H1 (cell line): ENCODE data around the gene CUL2. TPM values are rescaled to one million over a fixed set of nuclear protein-coding genes. Genes with fewer than 3 reads are reported as not detected.

ENCODE experiments used
- ASH2L ChIP-seq: fragments of 200-600, 300-600 bp; sonication (generic); IDR thresholded peaks from one replicate; pipeline ENCODE4 v1.7.1; 2017; ENCODE audit warnings: low read length
- EZH2 ChIP-seq: fragments of 200-600 bp; sonication (generic); IDR thresholded peaks from 2 replicates; pipeline ENCODE4 v1.7.1; 2012; ENCODE audit warnings: low read depth, mild to moderate bottlenecking, moderate library complexity, low read length, inconsistent platforms; ENCODE audit not compliant: severe bottlenecking
- FOSL1 ChIP-seq: IDR thresholded peaks from 2 replicates; pipeline ENCODE4 v1.6.1; 2011; ENCODE audit warnings: mild to moderate bottlenecking, low read depth, low read length, moderate library complexity; ENCODE audit not compliant: insufficient read depth
- NRF1 ChIP-seq: IDR thresholded peaks from 2 replicates; pipeline ENCODE4 v1.6.1; 2011; ENCODE audit warnings: mild to moderate bottlenecking, low read depth, low read length, improper control_type of control experiment
- SIN3A ChIP-seq, 2 experiments: IDR thresholded peaks in 1 of 2; conservative IDR thresholded peaks in 1 of 2; 2 replicates each; pipeline ENCODE4 v1.6.1; 2011 to 2012; ENCODE audit warnings: low read length in 2 of 2, improper control_type of control experiment in 1 of 2, low read depth in 1 of 2, mild to moderate bottlenecking in 1 of 2
- TAF1 ChIP-seq: IDR thresholded peaks from 2 replicates; pipeline ENCODE4 v1.6.1; 2011; ENCODE audit warnings: mild to moderate bottlenecking, low read depth, low read length
- TAF7 ChIP-seq: optimal IDR thresholded peaks from 2 replicates; pipeline ENCODE3; 2011; ENCODE audit warnings: low read depth, mild to moderate bottlenecking, inconsistent platforms, low read length, moderate library complexity, borderline replicate concordance
- polyA plus RNA-seq, 7 experiments: library from polyadenylated mRNA; depleted of rRNA in 3 of 7; stranded (reverse) in 5 of 7; unstranded in 2 of 7; fragments of >200 nt in 5 of 7; fragments of 200-250 nt in 2 of 7; gene quantifications; 1 replicate in 5 of 7; 2 replicates in 1 of 7; 4 replicates in 1 of 7; pipeline versions ENCODE4 v1.2.1 to v1.2.3, GENCODE V29; 2011 to 2013; ENCODE audit warnings: missing spikeins in 2 of 7, mixed read lengths in 2 of 7
- total RNA-seq: library from RNA; stranded (reverse); fragmentation: NEBNext Ultra II Directional; extraction: Animal tissue kit (Norgen Biotek cat#: 25700); gene quantifications from 2 replicates; pipeline ENCODE4 v1.2.1, GENCODE V29; 2021

The CUL2 gene
- total and polyA plus RNA-seq, 2 of the 8 experiments (the other 6 are each of a cell fraction or from before 2014, with no cell fraction given): 10.2 to 43.1 TPM

DNA sequence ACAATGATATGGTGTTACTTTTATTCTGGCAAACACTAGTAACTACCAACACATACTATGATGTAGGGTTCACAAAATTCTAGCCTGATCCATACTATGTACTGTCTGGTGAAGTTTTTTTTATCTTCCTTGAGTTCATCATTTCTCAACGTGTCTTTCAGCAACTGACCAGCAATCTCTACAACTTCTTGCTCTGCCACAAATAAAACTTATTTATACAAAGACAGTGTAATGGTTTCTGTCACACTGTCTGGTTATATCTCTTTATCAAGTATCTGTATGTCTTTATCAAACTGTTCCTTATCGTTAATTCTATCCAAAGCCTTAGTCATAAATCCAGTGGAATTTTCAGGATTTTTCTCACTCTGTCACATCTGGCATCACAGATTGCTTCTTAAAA is 69.7 kb downstream of the CUL2 start (continued):
- TF ChIP-seq SIN3A (conservative IDR thresholded peaks at IDR 0.05 in 1 of 2, IDR thresholded peaks at IDR 0.05 in 1 of 2; ENCODE audit: low read depth in 1 of 2, low read length in 2 of 2) (no peak), TAF7 (no peak), EZH2 (no peak), ASH2L (no peak), TAF1 (no peak), FOSL1 (no peak), NRF1 (no peak)
- TF ChIP-seq, all 59 proteins: peak for 0
